Retinal pigment epithelial cell (primary cell): Measurements from ENCODE around the gene CNTROB.

Experiments used
- DNase-seq: peaks from one replicate; pipeline ENCODE4 v3.0.0-alpha.2; 2010; ENCODE audit warnings: low read depth
- H3K4me3 ChIP-seq: 2 replicates; pipeline ENCODE4 v1.5.1; 2011; ENCODE audit warnings: mild to moderate bottlenecking, low read length, control low read depth, moderate library complexity
- CTCF ChIP-seq: conservative IDR thresholded peaks from 2 replicates; pipeline ENCODE4 v1.5.1; 2011; ENCODE audit warnings: low read depth, low read length, control low read depth, inconsistent platforms

CNTROB gene

DNA sequence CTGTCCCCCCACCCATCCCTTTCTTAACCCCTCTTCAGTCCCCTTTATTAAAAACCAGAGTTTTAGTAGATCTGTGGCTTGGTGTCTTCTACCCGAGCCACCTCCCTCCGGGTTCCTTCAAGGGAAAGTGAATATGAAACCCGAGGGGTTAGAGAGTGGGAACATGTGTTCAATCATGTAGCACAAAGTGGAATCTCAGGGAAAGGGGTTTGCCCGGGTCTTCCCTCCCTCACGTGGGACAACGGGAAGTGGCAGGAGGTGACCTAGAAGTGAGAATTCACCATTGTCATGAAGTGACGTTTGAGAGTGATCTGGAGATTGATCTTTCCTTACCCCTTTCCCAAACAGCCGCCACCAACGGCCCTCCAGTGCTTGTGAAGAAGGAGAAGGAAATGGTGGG is 20.9 kb upstream of the CNTROB start:
- no peak for DNase-seq
- no peak overlapping the region for H3K4me3 ChIP-seq
- TF ChIP-seq CTCF = no peak

DNA sequence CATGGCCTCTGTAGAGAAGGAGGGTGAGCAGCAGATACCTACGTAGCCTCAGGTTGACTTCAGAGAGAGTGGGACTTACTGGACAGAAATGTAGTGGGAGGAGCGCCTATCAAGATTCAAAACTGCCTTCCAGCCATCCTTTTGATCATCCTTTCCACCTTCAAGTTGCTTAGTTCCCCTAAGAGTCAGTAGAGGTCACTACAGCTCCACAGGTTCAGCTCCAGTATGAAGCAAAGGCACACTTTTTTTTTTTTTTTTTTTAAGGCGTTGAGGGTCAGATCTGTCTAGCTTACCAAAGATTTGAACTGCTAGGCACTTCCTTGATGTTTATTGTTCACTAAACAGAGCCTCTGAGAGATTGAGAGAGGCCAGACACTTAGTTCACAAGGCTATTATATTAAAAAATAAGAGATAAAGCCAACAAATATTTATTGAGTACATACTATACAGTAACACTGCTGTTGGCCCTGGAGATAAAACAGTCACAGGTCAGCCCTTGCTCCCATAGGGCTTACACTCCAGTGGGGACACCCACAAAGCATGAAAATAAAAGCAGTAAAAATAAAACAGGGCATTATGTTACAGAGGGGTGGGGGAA is 19.0 kb upstream of the CNTROB start:
- DNase-seq = no peak
- TF ChIP-seq CTCF = peak; percentile 83
- H3K4me3 ChIP-seq = no peak overlapping the region

DNA sequence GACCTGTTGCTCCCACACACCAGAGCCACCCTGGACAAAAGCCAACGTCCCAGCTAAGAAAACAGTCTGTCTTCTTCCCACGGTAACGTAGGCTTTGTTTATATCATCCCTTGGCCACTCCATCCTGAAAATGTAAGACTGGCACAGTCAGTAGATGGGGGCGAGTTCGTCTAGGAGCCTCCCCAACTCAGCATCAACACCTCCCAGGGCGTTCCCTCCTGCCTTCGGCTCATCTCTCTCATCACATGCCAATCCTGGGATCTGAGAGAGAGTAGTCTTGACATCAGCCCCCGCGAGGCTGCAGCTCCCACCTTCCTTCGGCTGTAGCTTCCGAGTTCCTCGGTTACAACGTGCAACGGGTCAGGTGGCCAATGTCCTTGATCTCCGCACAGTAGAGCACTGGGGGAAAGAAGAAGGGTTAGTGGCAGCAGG is 16.8 kb upstream of the CNTROB start:
- DNase-seq = no peak
- peak overlapping the region; percentile 58 for H3K4me3 ChIP-seq
- TF ChIP-seq CTCF = no peak

DNA sequence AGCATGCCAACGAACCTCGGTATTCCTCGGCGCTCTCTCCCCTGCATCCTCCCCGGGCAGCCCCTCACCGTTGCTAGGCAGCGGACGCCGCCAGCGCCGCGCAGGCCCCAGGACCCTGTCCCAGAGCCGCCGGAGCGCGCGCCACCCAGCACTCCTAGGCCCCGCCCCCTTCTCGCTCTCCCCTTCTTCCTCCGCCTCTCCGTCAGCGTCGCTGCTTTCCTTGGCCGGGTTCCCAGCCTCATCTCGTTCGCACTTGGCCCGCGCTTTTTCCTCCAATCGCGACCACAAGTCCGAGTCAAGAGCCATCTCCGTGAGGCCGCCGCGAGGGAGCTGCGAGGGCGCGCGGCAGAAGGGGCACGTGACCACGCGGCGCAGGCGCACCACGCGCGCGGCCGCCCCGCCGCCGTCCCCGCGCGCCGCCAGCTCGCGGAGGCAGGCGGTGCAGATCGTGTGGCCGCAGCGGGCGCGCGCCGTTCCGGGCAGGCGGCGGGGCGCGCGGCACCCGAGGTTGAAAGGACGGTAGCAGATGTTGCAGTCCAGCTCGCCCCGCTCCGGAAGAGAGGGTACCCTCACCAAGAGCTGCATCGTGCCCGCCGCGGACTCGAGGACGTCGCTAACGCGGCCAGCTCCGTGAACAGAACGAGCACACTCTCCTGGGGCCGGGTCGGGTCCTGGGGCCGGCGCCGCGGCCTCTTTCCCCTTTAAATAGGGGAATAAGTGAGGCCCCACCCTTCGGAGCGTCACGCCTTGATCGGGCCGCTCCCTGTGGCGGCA is 16.2 kb upstream of the CNTROB start, which contains the start of gene RNF227:
Gene RNF227 (minus strand): TSS at position 679 of the 774 bp plus-strand sequence. CDS start 94 bp downstream, at position 585.
- DNase-seq = peak; percentile 58
- peak within 1 kb of the TSS; percentile 58 for H3K4me3 ChIP-seq
- TF ChIP-seq CTCF = no peak

DNA sequence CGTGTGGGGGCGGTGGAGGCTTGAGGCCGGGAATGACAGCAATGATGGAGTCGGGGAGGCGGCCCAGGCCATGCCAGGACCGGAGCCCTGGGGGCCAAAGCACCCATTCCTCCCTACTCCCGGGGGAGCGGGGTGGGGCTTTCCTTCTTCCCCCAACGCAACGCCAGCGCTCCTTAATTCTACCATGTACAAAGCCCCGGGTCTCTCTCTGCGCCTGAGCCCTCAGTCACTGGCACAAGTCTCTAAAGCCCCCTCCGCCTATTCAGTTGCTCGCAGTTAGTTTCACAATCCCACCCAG is 15.7 kb upstream of the CNTROB start:
- peak overlapping the region; percentile 37 for H3K4me3 ChIP-seq
- no peak for TF ChIP-seq CTCF
- no peak for DNase-seq

- no peak for DNase-seq
- H3K4me3 ChIP-seq = no peak overlapping the region
- TF ChIP-seq CTCF = no peak
Observed at GRCh38 chr17:7916808-7917207, 15.2 kb upstream of the CNTROB start.
